Activated naive CD8-positive, alpha-beta T cell treated with anti-CD3 and anti-CD28 coated beads for 36 hours (primary cell): ENCODE measurements around the gene TAT. TPM values are rescaled to one million over a fixed set of nuclear protein-coding genes. Genes with fewer than 3 reads are reported as not detected.
"Not testable (repeated sequence)": the region's sequence is repeated elsewhere in the genome, so short reads cannot be mapped to it uniquely, and the experiment has no call there.

Source experiments
- DNase-seq: peaks from one replicate; pipeline ENCODE4 v3.0.0; 2021
- H3K27ac Mint-ChIP-seq: one replicate; pipeline ENCODE4 v1.8.0; 2022; ENCODE audit warnings: mild to moderate bottlenecking, moderate library complexity, mixed read lengths
- H3K27me3 Mint-ChIP-seq: one replicate; pipeline ENCODE4 v1.8.0; 2022; ENCODE audit warnings: mild to moderate bottlenecking, mixed read lengths
- H3K36me3 Mint-ChIP-seq: one replicate; pipeline ENCODE4 v1.8.0; 2021; ENCODE audit warnings: mild to moderate bottlenecking, mixed read lengths
- H3K4me1 Mint-ChIP-seq: one replicate; pipeline ENCODE4 v1.8.0; 2021; ENCODE audit warnings: mixed read lengths
- H3K4me3 Mint-ChIP-seq: one replicate; pipeline ENCODE4 v1.8.0; 2022; ENCODE audit warnings: mild to moderate bottlenecking, moderate library complexity, mixed read lengths
- H3K9me3 Mint-ChIP-seq: one replicate; pipeline ENCODE4 v1.8.0; 2022; ENCODE audit warnings: mixed read lengths
- total RNA-seq, 2 experiments: library from RNA; stranded (reverse); gene quantifications; one replicate each; pipeline ENCODE4 v1.2.3, GENCODE V29; 2021

TAT gene
- total RNA-seq, 2 experiments from 2014 or later = not detected

GRCh38 chr16:71565812-71566700 lies 10.8 kb downstream of the TAT start:
- Mint-ChIP-seq H3K9me3 (peaks cover 3% of the 10 kb centered on the region), H3K36me3 (no peaks in the 10 kb centered on the region), H3K27ac (peak overlapping the region; percentile 96), H3K4me3 (peak overlapping the region; percentile 91), H3K27me3 (peaks cover 3% of the 10 kb centered on the region), H3K4me1 (peaks cover 14% of the 10 kb centered on the region)
- DNase-seq = no peak

- no peaks in the 10 kb centered on the region for H3K36me3 Mint-ChIP-seq
- H3K9me3 Mint-ChIP-seq = peaks cover 3% of the 10 kb centered on the region
- peak overlapping the region; percentile 91 for H3K4me3 Mint-ChIP-seq
- no peak for DNase-seq
- peak overlapping the region; percentile 96 for H3K27ac Mint-ChIP-seq
- peaks cover 14% of the 10 kb centered on the region for H3K4me1 Mint-ChIP-seq
- peaks cover 3% of the 10 kb centered on the region for H3K27me3 Mint-ChIP-seq
These were observed 12.4 kb downstream of the TAT start for GRCh38 chr16:71564335-71564967.

GRCh38 chr16:71562552-71562951 lies 14.3 kb downstream of the TAT start:
- no peak for DNase-seq
- H3K27ac Mint-ChIP-seq = no peak overlapping the region
- H3K36me3 Mint-ChIP-seq = no peaks in the 10 kb centered on the region
- H3K9me3 Mint-ChIP-seq = peaks cover 3% of the 10 kb centered on the region
- H3K4me1 Mint-ChIP-seq = peaks cover 14% of the 10 kb centered on the region
- no peak overlapping the region for H3K4me3 Mint-ChIP-seq
- H3K27me3 Mint-ChIP-seq = peaks cover 3% of the 10 kb centered on the region

- not testable (repeated sequence) for H3K36me3 Mint-ChIP-seq, H3K4me3 Mint-ChIP-seq, DNase-seq, H3K9me3 Mint-ChIP-seq, H3K27me3 Mint-ChIP-seq, H3K27ac Mint-ChIP-seq
- peaks cover 14% of the 10 kb centered on the region for H3K4me1 Mint-ChIP-seq
These were observed 15.0 kb downstream of the TAT start for GRCh38 chr16:71561886-71562285.

GRCh38 chr16:71559855-71560254 lies 17.0 kb downstream of the TAT start:
- Mint-ChIP-seq H3K27ac (no peak overlapping the region), H3K4me1 (peaks cover 5% of the 10 kb centered on the region), H3K27me3 (no peaks in the 10 kb centered on the region), H3K36me3 (no peaks in the 10 kb centered on the region), H3K4me3 (no peak overlapping the region), H3K9me3 (peaks cover 3% of the 10 kb centered on the region)
- DNase-seq = no peak

- no peak for DNase-seq
- no peak overlapping the region for H3K27ac Mint-ChIP-seq
- no peaks in the 10 kb centered on the region for H3K36me3 Mint-ChIP-seq
- peaks cover 3% of the 10 kb centered on the region for H3K9me3 Mint-ChIP-seq
- no peak overlapping the region for H3K4me3 Mint-ChIP-seq
- H3K4me1 Mint-ChIP-seq = no peaks in the 10 kb centered on the region
- H3K27me3 Mint-ChIP-seq = no peaks in the 10 kb centered on the region
These were observed 18.8 kb downstream of the TAT start for GRCh38 chr16:71557954-71558582.

- no peaks in the 10 kb centered on the region for H3K9me3 Mint-ChIP-seq
These were observed 19.6 kb downstream of the TAT start for GRCh38 chr16:71557299-71557698.

GRCh38 chr16:71555230-71555891 lies 21.5 kb downstream of the TAT start:
- H3K4me3 Mint-ChIP-seq = no peak overlapping the region
- no peak for DNase-seq
- H3K27me3 Mint-ChIP-seq = no peaks in the 10 kb centered on the region
- no peaks in the 10 kb centered on the region for H3K36me3 Mint-ChIP-seq
- no peaks in the 10 kb centered on the region for H3K4me1 Mint-ChIP-seq
- no peaks in the 10 kb centered on the region for H3K9me3 Mint-ChIP-seq
- no peak overlapping the region for H3K27ac Mint-ChIP-seq

More at GRCh38 chr16:71557299-71557698, 19.6 kb downstream of the TAT start:
- no peak overlapping the region for H3K4me3 Mint-ChIP-seq
- H3K27ac Mint-ChIP-seq = no peak overlapping the region
- no peaks in the 10 kb centered on the region for H3K36me3 Mint-ChIP-seq
- H3K27me3 Mint-ChIP-seq = no peaks in the 10 kb centered on the region
- no peaks in the 10 kb centered on the region for H3K4me1 Mint-ChIP-seq
- DNase-seq = no peak

- H3K27ac Mint-ChIP-seq = no peak overlapping the region
- DNase-seq = no peak
- H3K36me3 Mint-ChIP-seq = no peaks in the 10 kb centered on the region
- H3K4me3 Mint-ChIP-seq = no peak overlapping the region
- no peaks in the 10 kb centered on the region for H3K4me1 Mint-ChIP-seq
- no peaks in the 10 kb centered on the region for H3K9me3 Mint-ChIP-seq
- H3K27me3 Mint-ChIP-seq = no peaks in the 10 kb centered on the region
These were observed 24.0 kb downstream of the TAT start for GRCh38 chr16:71552698-71553503.

- peaks cover 4% of the 10 kb centered on the region for H3K27me3 Mint-ChIP-seq
- no peak overlapping the region for H3K4me3 Mint-ChIP-seq
- no peak overlapping the region for H3K27ac Mint-ChIP-seq
- DNase-seq = no peak
- no peaks in the 10 kb centered on the region for H3K9me3 Mint-ChIP-seq
- H3K36me3 Mint-ChIP-seq = no peaks in the 10 kb centered on the region
- peaks cover 3% of the 10 kb centered on the region for H3K4me1 Mint-ChIP-seq
These were observed 29.7 kb downstream of the TAT start for GRCh38 chr16:71547168-71547567.

- Mint-ChIP-seq H3K4me3 (no peak overlapping the region), H3K27ac (no peak overlapping the region), H3K36me3 (no peaks in the 10 kb centered on the region), H3K4me1 (peaks cover 4% of the 10 kb centered on the region), H3K27me3 (peaks cover 8% of the 10 kb centered on the region), H3K9me3 (no peaks in the 10 kb centered on the region)
- peak; percentile 55 for DNase-seq
These were observed 34.5 kb downstream of the TAT start for GRCh38 chr16:71542377-71542776.

GRCh38 chr16:71537643-71538042 lies 39.2 kb downstream of the TAT start:
- DNase-seq = peak; percentile 17
- Mint-ChIP-seq H3K36me3 (no peaks in the 10 kb centered on the region), H3K4me1 (peaks cover 4% of the 10 kb centered on the region), H3K9me3 (no peaks in the 10 kb centered on the region), H3K27ac (no peak overlapping the region), H3K27me3 (peaks cover 8% of the 10 kb centered on the region), H3K4me3 (no peak overlapping the region)

- Mint-ChIP-seq H3K4me1 (no peaks in the 10 kb centered on the region), H3K27me3 (peaks cover 3% of the 10 kb centered on the region), H3K9me3 (no peaks in the 10 kb centered on the region), H3K27ac (no peak overlapping the region), H3K36me3 (no peaks in the 10 kb centered on the region), H3K4me3 (no peak overlapping the region)
- DNase-seq = no peak
These were observed 40.0 kb downstream of the TAT start for GRCh38 chr16:71536752-71537499.

- Mint-ChIP-seq H3K4me1 (no peaks in the 10 kb centered on the region), H3K9me3 (no peaks in the 10 kb centered on the region), H3K36me3 (no peaks in the 10 kb centered on the region), H3K27ac (no peak overlapping the region), H3K4me3 (no peak overlapping the region), H3K27me3 (peaks cover 17% of the 10 kb centered on the region)
- no peak for DNase-seq
These were observed 44.5 kb downstream of the TAT start for GRCh38 chr16:71532366-71532765.
